B cell (primary cell): Measurements from ENCODE around the gene TMEM220. TPM values are rescaled to one million over a fixed set of nuclear protein-coding genes. Genes with fewer than 3 reads are reported as not detected.

Source experiments
- ATAC-seq: fragments of 200-7000 bp; cut with Tn5 transposase; one replicate; pipeline ENCODE4 v1.10.0; 2021; ENCODE audit warnings: low read depth, mild to moderate bottlenecking, moderate number of reproducible peaks, moderate library complexity
- CTCF ChIA-PET: fragments of 350-600 bp; sonication (Branson Sonifier 250); formaldehyde crosslinking; loops from one replicate; lab custom pipeline; 2021; ENCODE audit warnings: antibody characterized with exemption, inconsistent platforms; lab: Charles Lee
- POLR2A ChIA-PET: fragments of 350-600 bp; sonication (Branson Sonifier 250); formaldehyde crosslinking; loops from one replicate; lab custom pipeline; 2021; ENCODE audit warnings: antibody characterized with exemption; lab: Charles Lee
- DNase-seq: peaks from one replicate; pipeline ENCODE4 v3.0.0; 2013
- H2AFZ ChIP-seq: 2 replicates; pipeline ENCODE4 v1.6.1; 2012; ENCODE audit warnings: mild to moderate bottlenecking, low read depth, low read length; ENCODE audit not compliant: insufficient read depth, poor library complexity, severe bottlenecking
- H3K27ac ChIP-seq, 2 donors: 1 replicate in 1 of 2; 2 replicates in 1 of 2; pipeline ENCODE4 v1.5.1; 2012 to 2013; ENCODE audit warnings: low read length in 2 of 2, mild to moderate bottlenecking in 2 of 2, moderate library complexity in 1 of 2
- H3K27me3 ChIP-seq, 4 experiments: fragments of 200-600 bp in 1 of 4; sonication (generic) in 1 of 4; replicated peaks in 1 of 4; 1 replicate in 2 of 4; 2 replicates in 2 of 4; pipeline versions ENCODE4 v1.6.1 to v1.7.0; 2013 to 2016; ENCODE audit warnings: low read length in 3 of 4, mild to moderate bottlenecking in 2 of 4, mixed read lengths in 1 of 4, moderate library complexity in 1 of 4; ENCODE audit not compliant: insufficient read depth in 4 of 4, control insufficient read depth in 3 of 4; ENCODE audit errors: control extremely low read depth in 1 of 4
- H3K36me3 ChIP-seq, 2 experiments: replicated peaks in 1 of 2; 1 replicate in 1 of 2; 2 replicates in 1 of 2; pipeline versions ENCODE4 v1.6.1 to v1.7.1; 2013; ENCODE audit warnings: low read length in 1 of 2; ENCODE audit not compliant: insufficient read depth in 2 of 2, control insufficient read depth in 1 of 2; ENCODE audit errors: control extremely low read depth in 1 of 2, extremely low read depth in 1 of 2
- H3K4me1 ChIP-seq, 2 donors: fragments of 200-600 bp in 1 of 2; sonication (generic) in 1 of 2; 1 replicate in 1 of 2; 2 replicates in 1 of 2; pipeline versions ENCODE4 v1.5.1 to v1.6.1; 2013 to 2017; ENCODE audit warnings: low read length in 2 of 2; ENCODE audit not compliant: control insufficient read depth in 2 of 2, insufficient read depth in 2 of 2
- H3K4me2 ChIP-seq: replicated peaks from 2 replicates; pipeline ENCODE3; 2012; ENCODE audit warnings: mild to moderate bottlenecking, low read depth, low read length; ENCODE audit not compliant: poor library complexity, severe bottlenecking
- H3K4me3 ChIP-seq, 5 experiments: fragments of 200-600 bp in 1 of 5; sonication (generic) in 1 of 5; 1 replicate in 3 of 5; 2 replicates in 2 of 5; pipeline versions ENCODE4 v1.5.1 to v1.7.0; 2011 to 2016; ENCODE audit warnings: low read length in 4 of 5, mild to moderate bottlenecking in 4 of 5, low read depth in 2 of 5, control low read depth in 1 of 5, moderate library complexity in 1 of 5; ENCODE audit not compliant: insufficient read depth in 1 of 5; ENCODE audit errors: control extremely low read depth in 1 of 5, extremely low read depth in 1 of 5
- H3K79me2 ChIP-seq: fragments of 200-600 bp; sonication (generic); one replicate; pipeline ENCODE4 v1.6.0; 2016; ENCODE audit warnings: low read length; ENCODE audit not compliant: control insufficient read depth, insufficient read depth
- H3K9ac ChIP-seq: fragments of 200-600 bp; sonication (generic); 2 replicates; pipeline ENCODE4 v1.6.1; 2017; ENCODE audit warnings: mild to moderate bottlenecking, low read length, moderate library complexity
- H3K9me3 ChIP-seq, 3 donors: one replicate each; pipeline versions ENCODE4 v1.6.1 to v1.7.1; 2013; ENCODE audit warnings: low read length in 2 of 3; ENCODE audit not compliant: control insufficient read depth in 2 of 3, insufficient read depth in 1 of 3; ENCODE audit errors: control extremely low read depth in 1 of 3
- H4K20me1 ChIP-seq: 2 replicates; pipeline ENCODE4 v1.6.0; 2012; ENCODE audit warnings: mild to moderate bottlenecking, low read length; ENCODE audit not compliant: insufficient read depth, control insufficient read depth, poor library complexity, severe bottlenecking
- H3K27ac Mint-ChIP-seq: one replicate; pipeline ENCODE4 v1.8.0; 2021; ENCODE audit warnings: mixed read lengths
- H3K27me3 Mint-ChIP-seq: one replicate; pipeline ENCODE4 v1.8.0; 2021; ENCODE audit warnings: mixed read lengths
- H3K4me1 Mint-ChIP-seq: one replicate; pipeline ENCODE4 v1.8.0; 2021; ENCODE audit warnings: mixed read lengths
- H3K4me3 Mint-ChIP-seq: one replicate; pipeline ENCODE4 v1.8.0; 2021; ENCODE audit warnings: mixed read lengths
- H3K9me3 Mint-ChIP-seq: one replicate; pipeline ENCODE4 v1.8.0; 2022; ENCODE audit warnings: mixed read lengths; ENCODE audit not compliant: insufficient read depth
- CTCF ChIP-seq: fragments of 200-600 bp; IDR thresholded peaks from one replicate; pipeline ENCODE4 v1.8.0; 2022; ENCODE audit warnings: antibody characterized with exemption, mild to moderate bottlenecking
- EZH2 ChIP-seq: IDR thresholded peaks from 2 replicates; pipeline ENCODE4 v1.6.1; 2012; ENCODE audit warnings: borderline replicate concordance, low read depth, mild to moderate bottlenecking, moderate library complexity, low read length; ENCODE audit not compliant: insufficient read depth, poor library complexity, severe bottlenecking
- WGBS: methylation state at CpG from one replicate; pipeline ENCODE4 v1.1.5; 2013; ENCODE audit warnings: missing lambda C conversion rate; ENCODE audit not compliant: insufficient coverage; 5-methylcytosine and 5-hydroxymethylcytosine counted together
- intact Hi-C: fragments of 100-400 bp; cut with micrococcal nuclease; formaldehyde crosslinking; loops from one replicate; pipeline ENCODE4 v1.10.0; 2022
- polyA plus RNA-seq: library from polyadenylated mRNA; depleted of rRNA; stranded (reverse); fragments of >200 nt; gene quantifications from 2 replicates; pipeline ENCODE4 v1.2.3, GENCODE V29; 2012
- total RNA-seq, 2 donors: library from RNA; stranded (reverse); fragments of 120-200 nt in 1 of 2; gene quantifications; 1 replicate in 1 of 2; 2 replicates in 1 of 2; pipeline versions ENCODE4 v1.2.3 to v1.2.4, GENCODE V29; 2013 to 2022

The TMEM220 gene
- total and polyA plus RNA-seq, 2 donors (not counting 1 experiment from before 2014, with no cell fraction given), result 2.9 to 7.4 TPM

DNA sequence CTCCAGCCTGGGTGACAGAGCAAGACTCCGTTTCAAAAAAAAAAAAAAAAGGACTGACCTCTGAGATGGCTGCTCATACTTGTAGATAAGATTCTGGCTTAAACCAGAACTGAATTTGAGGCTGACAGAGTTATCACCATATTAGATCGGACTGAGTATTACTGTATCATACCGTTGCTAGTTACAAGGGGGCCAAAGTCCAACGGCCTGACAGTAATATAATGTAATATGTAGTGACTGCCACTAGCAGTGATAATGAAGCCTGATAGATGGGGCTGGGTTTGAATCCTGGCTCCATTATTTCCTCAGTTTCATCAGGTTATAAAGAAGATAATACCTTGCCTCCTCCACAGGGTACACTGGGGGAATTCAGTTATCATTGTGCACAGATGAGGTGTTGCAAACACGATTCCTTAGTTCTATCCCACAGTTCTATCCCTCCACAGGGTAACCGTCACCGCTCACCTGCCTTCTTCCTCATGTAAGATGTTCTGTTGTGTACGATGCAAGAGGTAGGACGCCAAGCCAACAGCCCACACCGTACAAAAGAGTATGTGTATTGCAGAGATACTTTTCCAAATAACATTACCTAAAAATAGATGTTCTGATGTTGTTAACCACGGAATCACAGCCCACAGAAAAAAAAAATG is 5.2 kb downstream of the TMEM220 start:
- CTCF ChIA-PET, result interaction anchor here (0.7 kb wide), 1 partner anchor 125 kb away, joined by 4 read pairs; no protein-coding TSS in a partner anchor
- intact Hi-C loops, result no loop called here
- no peaks in the 10 kb centered on the region for H3K27me3 Mint-ChIP-seq

More for the DNA sequence above, 5.2 kb downstream of the TMEM220 start:
- POLR2A ChIA-PET, result no interaction called here
- ATAC-seq (no peak), DNase-seq (no peak)
- Mint-ChIP-seq H3K4me3 (no peak overlapping the region), H3K27ac (no peak overlapping the region), H3K9me3 (no peaks in the 10 kb centered on the region), H3K4me1 (peaks cover 6% of the 10 kb centered on the region)
- Histone ChIP-seq H3K9ac (no peak overlapping the region), H3K4me3 (no peak overlapping the region), H3K4me2 (no peak overlapping the region), H2AFZ (no peak overlapping the region), H3K27me3 (no peaks in the 10 kb centered on the region), H3K4me1 (peaks cover 0 to 6% of the 10 kb centered on the region in 2 donors), H3K36me3 (no peaks in the 10 kb centered on the region), H3K9me3 (no peaks in the 10 kb centered on the region), H3K79me2 (no peaks in the 10 kb centered on the region), H4K20me1 (no peaks in the 10 kb centered on the region), H3K27ac (no peak overlapping the region)
- WGBS, result 100% methylated on average over 4 of the region's 11 CpGs
- TF ChIP-seq EZH2 (no peak), CTCF (no peak)
